Endothelial cell of umbilical vein (primary cell): ENCODE results near the gene FOXJ1. TPM values are rescaled to one million over a fixed set of nuclear protein-coding genes. Genes with fewer than 3 reads are reported as not detected.

ENCODE experiments used
- BruUV-seq: library from RNA; stranded (reverse); fragments of 400-500 nt; replicated peaks from 2 replicates; lab custom pipeline; 2021; lab: Mats Ljungman, UMichigan
- CTCF ChIA-PET: fragments of 300-600, 350-600 bp; sonication (Branson Sonifier 250); formaldehyde crosslinking; loops from one replicate; lab custom pipeline; 2021; ENCODE audit warnings: antibody characterized with exemption, inconsistent platforms; lab: Charles Lee
- POLR2A ChIA-PET: fragments of 300-600, 350-600 bp; sonication (Branson Sonifier 250); formaldehyde crosslinking; loops from one replicate; lab custom pipeline; 2021; ENCODE audit warnings: antibody characterized with exemption, inconsistent platforms; lab: Charles Lee
- DNase-seq: peaks from one replicate; pipeline ENCODE4 v3.0.0-alpha.2; 2011; ENCODE audit warnings: low read depth, low spot score
- FAIRE-seq: peaks from 2 replicates; lab custom pipeline; 2011; peaks lifted over from hg19 to GRCh38; lab: Jason Lieb, UNC
- H2AFZ ChIP-seq: 2 replicates; pipeline ENCODE4 v1.6.0; 2012; ENCODE audit warnings: low read depth, low read length, control low read depth, inconsistent platforms
- H3K27ac ChIP-seq: 2 replicates; pipeline ENCODE4 v1.5.1; 2011; ENCODE audit warnings: low read depth, mild to moderate bottlenecking, control low read depth, low read length, moderate library complexity; ENCODE audit not compliant: insufficient read depth
- H3K27me3 ChIP-seq, 2 experiments: 2 replicates each; pipeline versions ENCODE4 v1.6.0 to v1.6.1; 2011; ENCODE audit warnings: low read length in 2 of 2, mixed read lengths in 1 of 2; ENCODE audit not compliant: control insufficient read depth in 2 of 2, insufficient read depth in 2 of 2
- H3K36me3 ChIP-seq, 2 experiments: 2 replicates in 1 of 2; 3 replicates in 1 of 2; pipeline ENCODE4 v1.5.1; 2011; ENCODE audit warnings: low read length in 2 of 2, mild to moderate bottlenecking in 1 of 2, moderate library complexity in 1 of 2; ENCODE audit not compliant: control insufficient read depth in 2 of 2, insufficient read depth in 2 of 2; ENCODE audit errors: extremely low read depth in 1 of 2
- H3K4me1 ChIP-seq: 3 replicates; pipeline ENCODE4 v1.5.1; 2011; ENCODE audit warnings: mild to moderate bottlenecking, low read length; ENCODE audit not compliant: control insufficient read depth, insufficient read depth; ENCODE audit errors: extremely low read depth
- H3K4me2 ChIP-seq: 2 replicates; pipeline ENCODE4 v1.6.1; 2011; ENCODE audit warnings: low read length, control low read depth, mixed read lengths; ENCODE audit not compliant: insufficient read depth
- H3K4me3 ChIP-seq, 3 experiments: fragments of 200-600 bp in 1 of 3; sonication (generic), shearing (Covaris generic) in 1 of 3; replicated peaks in 1 of 3; 2 replicates each; pipeline ENCODE4 v1.5.1; 2011 to 2016; ENCODE audit warnings: control low read depth in 3 of 3, low read length in 3 of 3, mild to moderate bottlenecking in 2 of 3, inconsistent platforms in 1 of 3, low read depth in 1 of 3, moderate library complexity in 1 of 3; ENCODE audit not compliant: insufficient read depth in 1 of 3
- H3K79me2 ChIP-seq: 2 replicates; pipeline ENCODE4 v1.6.0; 2012; ENCODE audit warnings: low read length, inconsistent platforms; ENCODE audit not compliant: control insufficient read depth, insufficient read depth
- H3K9ac ChIP-seq: replicated peaks from 2 replicates; pipeline ENCODE3; 2011; ENCODE audit warnings: low read length, control low read depth; ENCODE audit not compliant: insufficient read depth; ENCODE audit errors: extremely low read depth
- H3K9me1 ChIP-seq: replicated peaks from 3 replicates; pipeline ENCODE4 v1.6.0; 2011; ENCODE audit warnings: mild to moderate bottlenecking, low read length; ENCODE audit not compliant: control insufficient read depth, insufficient read depth; ENCODE audit errors: extremely low read depth
- H3K9me3 ChIP-seq: replicated peaks from 2 replicates; pipeline ENCODE4 v1.5.1; 2012; ENCODE audit warnings: low read length, inconsistent platforms; ENCODE audit not compliant: control insufficient read depth, insufficient read depth
- H4K20me1 ChIP-seq: replicated peaks from 2 replicates; pipeline ENCODE3; 2011; ENCODE audit warnings: mild to moderate bottlenecking, low read length; ENCODE audit not compliant: control insufficient read depth, insufficient read depth; ENCODE audit errors: extremely low read depth
- EZH2 ChIP-seq: IDR thresholded peaks from 2 replicates; pipeline ENCODE4 v1.6.1; 2012; ENCODE audit warnings: borderline replicate concordance, low read depth, mild to moderate bottlenecking, moderate library complexity, low read length, inconsistent platforms; ENCODE audit not compliant: severe bottlenecking
- FOS ChIP-seq: IDR thresholded peaks from 2 replicates; pipeline ENCODE4 v1.6.1; 2011; ENCODE audit warnings: mild to moderate bottlenecking, low read length, moderate library complexity, borderline replicate concordance; ENCODE audit not compliant: insufficient read depth
- GATA2 ChIP-seq: IDR thresholded peaks from 2 replicates; pipeline ENCODE4 v1.7.0; 2011; ENCODE audit warnings: low read depth, mild to moderate bottlenecking, moderate library complexity, mixed read lengths, low read length; ENCODE audit not compliant: insufficient read length, insufficient read depth
- JUN ChIP-seq: IDR thresholded peaks from 2 replicates; pipeline ENCODE4 v1.6.1; 2011; ENCODE audit warnings: borderline replicate concordance, low read depth; ENCODE audit not compliant: insufficient read length, insufficient read depth
- MYC ChIP-seq: IDR thresholded peaks from one replicate; pipeline ENCODE4 v1.6.1; 2011; ENCODE audit warnings: mild to moderate bottlenecking, low read depth, low read length
- POLR2A ChIP-seq: IDR thresholded peaks from 2 replicates; pipeline ENCODE4 v1.6.1; 2012; ENCODE audit warnings: low read depth, mild to moderate bottlenecking, control low read depth, low read length
- POLR2AphosphoS5 ChIP-seq: IDR thresholded peaks from 2 replicates; pipeline ENCODE4 v1.6.1; 2012; ENCODE audit warnings: low read depth, mild to moderate bottlenecking, control low read depth, low read length, moderate library complexity; ENCODE audit not compliant: insufficient read depth
- dilution Hi-C: fragments of 300-500 bp; cut with MboI; formaldehyde crosslinking; loops from one replicate; pipeline ENCODE4 v1.15.0; 2019; ENCODE audit warnings: low sequenced_read_pairs; ENCODE audit not compliant: extremely low pct_ligation_motif_present
- intact Hi-C: fragments of 100-400 bp; cut with micrococcal nuclease; formaldehyde crosslinking; loops from one replicate; pipeline ENCODE4 v1.10.0; 2022
- polyA plus RNA-seq, 4 experiments: library from polyadenylated mRNA; depleted of rRNA in 3 of 4; stranded (reverse) in 3 of 4; unstranded in 1 of 4; fragments of >200 nt; gene quantifications; 2 replicates each; pipeline versions ENCODE4 v1.2.1 to v1.2.3, GENCODE V29; 2011 to 2012; ENCODE audit warnings: missing spikeins in 1 of 4
- total RNA-seq: library from RNA; stranded (reverse); gene quantifications from 2 replicates; pipeline ENCODE4 v1.2.3, GENCODE V29; 2021
- TF ChIP-seq, protein P1 (sequence below): IDR thresholded peaks from 2 replicates; pipeline ENCODE4 v1.6.1; 2011; ENCODE audit not compliant: insufficient read depth, insufficient read length
- TF ChIP-seq, protein P2 (sequence below), 2 donors: IDR thresholded peaks; 1 replicate in 1 of 2; 2 replicates in 1 of 2; pipeline ENCODE4 v1.5.1; 2011; ENCODE audit warnings: low read length in 2 of 2, mild to moderate bottlenecking in 2 of 2, moderate library complexity in 2 of 2, control low read depth in 1 of 2, inconsistent platforms in 1 of 2, low read depth in 1 of 2; ENCODE audit not compliant: insufficient read depth in 1 of 2; ENCODE audit errors: extremely low read depth in 1 of 2

FOXJ1 gene
- total and polyA plus RNA-seq, 2 donors (not counting 3 experiments of a cell fraction or from before 2014, with no cell fraction given): not detected

DNA sequence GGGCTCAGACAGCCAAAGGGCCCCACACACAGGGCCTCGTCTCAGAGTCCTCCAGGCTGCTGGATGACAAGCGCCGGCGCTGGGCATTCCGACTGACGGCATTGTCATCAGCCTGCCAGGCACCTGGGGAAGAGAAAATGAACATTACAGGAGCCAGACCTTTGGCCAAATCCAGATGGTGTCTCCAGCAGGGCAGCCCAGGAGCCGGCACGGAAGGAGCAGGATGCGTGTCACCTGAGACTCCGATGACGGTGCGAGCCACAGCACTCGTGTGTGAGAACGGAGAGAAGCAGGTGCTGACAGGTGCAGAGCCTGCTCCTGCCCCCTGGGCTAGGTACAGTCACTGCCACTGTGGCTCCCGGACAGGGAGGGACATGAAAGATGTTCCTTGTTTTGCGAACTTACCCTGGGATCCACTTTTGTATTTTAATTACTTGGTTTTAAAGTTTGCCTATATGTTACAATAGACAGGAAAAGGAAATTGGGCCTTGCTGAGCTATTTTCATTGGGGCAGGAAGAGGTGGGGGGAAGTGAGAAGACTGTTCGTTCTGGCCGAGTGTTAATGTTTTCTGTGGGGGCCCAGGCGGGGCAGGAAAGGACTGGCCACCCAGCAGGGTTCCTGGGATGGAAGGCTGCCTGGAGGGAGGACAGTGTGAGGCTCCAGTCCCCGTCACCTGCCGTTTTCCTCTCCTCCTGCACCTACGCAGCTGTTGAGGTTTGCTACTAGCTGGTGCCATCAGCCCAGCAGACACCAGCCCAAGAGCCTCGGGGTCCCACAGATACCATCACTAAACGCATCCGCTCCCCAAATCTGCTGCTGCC, 4.4 kb upstream of the FOXJ1 start:
- dilution Hi-C loops: no loop called here
- Histone ChIP-seq H3K79me2 (no peaks in the 10 kb centered on the region), H4K20me1 (no peaks in the 10 kb centered on the region), H3K4me2 (peak overlapping the region; percentile 9), H3K36me3 (no peaks in the 10 kb centered on the region), H3K9me1 (no peaks in the 10 kb centered on the region), H3K4me1 (peaks cover 19% of the 10 kb centered on the region), H3K4me3 (no peak overlapping the region), H3K27me3 (peaks cover 2 to 4% of the 10 kb centered on the region in 2 experiments), H3K9me3 (no peaks in the 10 kb centered on the region), H2AFZ (peak overlapping the region; percentile 63), H3K27ac (no peak overlapping the region), H3K9ac (no peak overlapping the region)
- intact Hi-C loops: no loop called here
- peak; percentile 23 for DNase-seq
- FAIRE-seq: peak; percentile 46
- no peak for TF ChIP-seq POLR2A
- no peak for TF ChIP-seq MYC
- TF ChIP-seq FOS: no peak
- TF ChIP-seq JUN: no peak
- TF ChIP-seq, protein P1, sequence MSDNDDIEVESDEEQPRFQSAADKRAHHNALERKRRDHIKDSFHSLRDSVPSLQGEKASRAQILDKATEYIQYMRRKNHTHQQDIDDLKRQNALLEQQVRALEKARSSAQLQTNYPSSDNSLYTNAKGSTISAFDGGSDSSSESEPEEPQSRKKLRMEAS: no peak
- no peak for TF ChIP-seq EZH2
- TF ChIP-seq, protein P2, sequence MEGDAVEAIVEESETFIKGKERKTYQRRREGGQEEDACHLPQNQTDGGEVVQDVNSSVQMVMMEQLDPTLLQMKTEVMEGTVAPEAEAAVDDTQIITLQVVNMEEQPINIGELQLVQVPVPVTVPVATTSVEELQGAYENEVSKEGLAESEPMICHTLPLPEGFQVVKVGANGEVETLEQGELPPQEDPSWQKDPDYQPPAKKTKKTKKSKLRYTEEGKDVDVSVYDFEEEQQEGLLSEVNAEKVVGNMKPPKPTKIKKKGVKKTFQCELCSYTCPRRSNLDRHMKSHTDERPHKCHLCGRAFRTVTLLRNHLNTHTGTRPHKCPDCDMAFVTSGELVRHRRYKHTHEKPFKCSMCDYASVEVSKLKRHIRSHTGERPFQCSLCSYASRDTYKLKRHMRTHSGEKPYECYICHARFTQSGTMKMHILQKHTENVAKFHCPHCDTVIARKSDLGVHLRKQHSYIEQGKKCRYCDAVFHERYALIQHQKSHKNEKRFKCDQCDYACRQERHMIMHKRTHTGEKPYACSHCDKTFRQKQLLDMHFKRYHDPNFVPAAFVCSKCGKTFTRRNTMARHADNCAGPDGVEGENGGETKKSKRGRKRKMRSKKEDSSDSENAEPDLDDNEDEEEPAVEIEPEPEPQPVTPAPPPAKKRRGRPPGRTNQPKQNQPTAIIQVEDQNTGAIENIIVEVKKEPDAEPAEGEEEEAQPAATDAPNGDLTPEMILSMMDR (IDR thresholded peaks at IDR 0.05; ENCODE audit: extremely low read depth in 1 of 2, insufficient read depth in 1 of 2, low read depth in 1 of 2, low read length in 2 of 2): no peak
- TF ChIP-seq GATA2: no peak
- TF ChIP-seq POLR2AphosphoS5: no peak
- CTCF ChIA-PET: interaction anchor here (0.6 to 2.3 kb wide), 7 partner anchors 15 to 112 kb away, joined by 3 to 9 read pairs (median 3); no protein-coding TSS in a partner anchor
- POLR2A ChIA-PET: no interaction called here
- BruUV-seq: no TSS peak
